SK-N-SH treated with all-trans-retinoic acid at 6 μM for 48 hours (cell line): ENCODE measurements around the gene MT1B.

ENCODE experiments used
- ATAC-seq: fragments of 200-7000 bp; cut with Tn5 transposase; 3 replicates; pipeline ENCODE4 v1.9.1; 2020; ENCODE audit warnings: mild to moderate bottlenecking, moderate library complexity
- ARNTL ChIP-seq: fragments of 450-650 bp; formaldehyde crosslinking; IDR thresholded peaks from 2 replicates; pipeline ENCODE4 v1.5.0; 2020; ENCODE audit warnings: low read depth, mild to moderate bottlenecking, moderate library complexity, borderline replicate concordance
- BACH2 ChIP-seq: fragments of 250-450 bp; sonication (Bioruptor Pico); IDR thresholded peaks from 2 replicates; pipeline ENCODE4 v1.9.0; 2021; ENCODE audit warnings: mild to moderate bottlenecking, borderline replicate concordance
- ESRRG ChIP-seq: fragments of 250-450 bp; sonication (Bioruptor Pico); IDR thresholded peaks from 2 replicates; pipeline ENCODE4 v1.6.1; 2021; ENCODE audit warnings: mild to moderate bottlenecking
- GLIS3 ChIP-seq: fragments of 250-450 bp; sonication (Bioruptor Pico); IDR thresholded peaks from 2 replicates; pipeline ENCODE4 v1.5.0; 2020; ENCODE audit warnings: mild to moderate bottlenecking, moderate library complexity
- ISL1 ChIP-seq: fragments of 250-450 bp; sonication (Bioruptor Pico); IDR thresholded peaks from 2 replicates; pipeline ENCODE4 v2.1.2; 2022; ENCODE audit warnings: mild to moderate bottlenecking, moderate library complexity
- OSR1 ChIP-seq: fragments of 250-450 bp; sonication (Bioruptor Pico); IDR thresholded peaks from 2 replicates; pipeline ENCODE4 v1.8.0; 2022; ENCODE audit warnings: moderate library complexity, mild to moderate bottlenecking, inconsistent platforms
- PPARA ChIP-seq: fragments of 250-450 bp; sonication (Bioruptor Pico); IDR thresholded peaks from 2 replicates; pipeline ENCODE4 v1.5.0; 2020; ENCODE audit warnings: mild to moderate bottlenecking, borderline replicate concordance
- SNAI2 ChIP-seq: fragments of 250-450 bp; sonication (Bioruptor Pico); IDR thresholded peaks from 2 replicates; pipeline ENCODE4 v1.5.0; 2020; ENCODE audit warnings: mild to moderate bottlenecking, moderate library complexity
- TCF4 ChIP-seq: fragments of 250-450 bp; sonication (Bioruptor Pico); IDR thresholded peaks from 2 replicates; pipeline ENCODE4 v1.8.0; 2021; ENCODE audit warnings: mild to moderate bottlenecking, moderate library complexity, borderline replicate concordance
- ZC3H10 ChIP-seq: fragments of 250-450 bp; sonication (Bioruptor Pico); IDR thresholded peaks from 2 replicates; pipeline ENCODE4 v1.5.1; 2021; ENCODE audit warnings: mild to moderate bottlenecking, moderate library complexity
- ZFP3 ChIP-seq: fragments of 250-450 bp; sonication (Bioruptor Pico); IDR thresholded peaks from 2 replicates; pipeline ENCODE4 v1.5.0; 2020; ENCODE audit warnings: mild to moderate bottlenecking, moderate library complexity
- ZNF70 ChIP-seq: fragments of 450-650 bp; formaldehyde crosslinking; IDR thresholded peaks from 2 replicates; pipeline ENCODE4 v1.5.0; 2020; ENCODE audit warnings: mild to moderate bottlenecking, moderate library complexity
- ZNF8 ChIP-seq: fragments of 450-650 bp; formaldehyde crosslinking; IDR thresholded peaks from 2 replicates; pipeline ENCODE4 v1.5.0; 2020; ENCODE audit warnings: mild to moderate bottlenecking, moderate library complexity
- TF ChIP-seq, protein P1 (sequence below): fragments of 250-450 bp; sonication (Bioruptor Pico); IDR thresholded peaks from 2 replicates; pipeline ENCODE4 v1.8.0; 2020; ENCODE audit warnings: mild to moderate bottlenecking, moderate library complexity, borderline replicate concordance
- TF ChIP-seq, protein P2 (sequence below): fragments of 250-450 bp; sonication (Bioruptor Pico); IDR thresholded peaks from 2 replicates; pipeline ENCODE4 v1.5.1; 2020; ENCODE audit warnings: low read depth, mild to moderate bottlenecking, moderate library complexity
- TF ChIP-seq, protein P3 (sequence below): fragments of 250-450 bp; sonication (Bioruptor Pico); IDR thresholded peaks from 2 replicates; pipeline ENCODE4 v1.8.0; 2021; ENCODE audit warnings: low read depth, mild to moderate bottlenecking, moderate library complexity, borderline replicate concordance
- TF ChIP-seq, protein P4 (sequence below): fragments of 250-450 bp; sonication (Bioruptor Pico); IDR thresholded peaks from 2 replicates; pipeline ENCODE4 v1.5.1; 2021; ENCODE audit warnings: mild to moderate bottlenecking, moderate library complexity
- TF ChIP-seq, protein P5 (sequence below): fragments of 250-450 bp; sonication (Bioruptor Pico); IDR thresholded peaks from 2 replicates; pipeline ENCODE4 v1.5.0; 2020; ENCODE audit warnings: mild to moderate bottlenecking, moderate library complexity

The MT1B gene

DNA sequence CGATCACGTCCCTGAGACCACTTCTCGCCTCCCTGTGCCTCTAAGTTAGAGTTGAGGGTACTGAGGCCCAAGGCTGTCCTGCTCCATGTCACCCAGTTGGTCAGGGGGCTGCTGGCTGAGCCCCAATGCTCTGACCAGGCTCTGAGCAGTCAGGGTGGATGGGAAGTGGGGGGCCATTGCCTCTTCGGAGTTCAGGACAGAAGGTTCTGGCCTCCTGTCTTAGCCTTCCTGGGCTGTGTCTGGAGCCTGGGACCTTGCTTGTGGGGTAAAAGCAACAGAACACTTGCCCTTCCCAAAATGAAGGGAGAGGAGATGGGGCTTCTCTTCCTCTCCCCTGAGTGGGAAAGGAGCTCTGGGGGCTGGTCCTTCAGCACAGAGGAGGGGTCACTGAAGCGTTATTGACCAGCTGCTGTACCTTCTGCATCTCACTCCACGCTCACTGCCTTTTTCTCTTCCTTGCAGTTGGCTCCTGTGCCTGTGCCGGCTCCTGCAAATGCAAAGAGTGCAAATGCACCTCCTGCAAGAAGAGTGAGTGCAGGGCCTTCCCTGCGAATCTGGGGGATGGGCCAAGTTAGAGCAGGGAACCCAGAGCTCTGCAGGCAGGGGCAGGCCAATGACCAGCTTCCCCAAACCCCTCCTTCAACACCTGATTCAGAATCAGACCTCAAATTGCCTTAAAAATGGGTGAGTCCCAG, 31.2 kb downstream of the MT1B start:
- TF ChIP-seq, protein P1, sequence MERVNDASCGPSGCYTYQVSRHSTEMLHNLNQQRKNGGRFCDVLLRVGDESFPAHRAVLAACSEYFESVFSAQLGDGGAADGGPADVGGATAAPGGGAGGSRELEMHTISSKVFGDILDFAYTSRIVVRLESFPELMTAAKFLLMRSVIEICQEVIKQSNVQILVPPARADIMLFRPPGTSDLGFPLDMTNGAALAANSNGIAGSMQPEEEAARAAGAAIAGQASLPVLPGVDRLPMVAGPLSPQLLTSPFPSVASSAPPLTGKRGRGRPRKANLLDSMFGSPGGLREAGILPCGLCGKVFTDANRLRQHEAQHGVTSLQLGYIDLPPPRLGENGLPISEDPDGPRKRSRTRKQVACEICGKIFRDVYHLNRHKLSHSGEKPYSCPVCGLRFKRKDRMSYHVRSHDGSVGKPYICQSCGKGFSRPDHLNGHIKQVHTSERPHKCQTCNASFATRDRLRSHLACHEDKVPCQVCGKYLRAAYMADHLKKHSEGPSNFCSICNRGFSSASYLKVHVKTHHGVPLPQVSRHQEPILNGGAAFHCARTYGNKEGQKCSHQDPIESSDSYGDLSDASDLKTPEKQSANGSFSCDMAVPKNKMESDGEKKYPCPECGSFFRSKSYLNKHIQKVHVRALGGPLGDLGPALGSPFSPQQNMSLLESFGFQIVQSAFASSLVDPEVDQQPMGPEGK (CRISPR knock-in tag) = no peak
- TF ChIP-seq TCF4 (CRISPR knock-in tag) (no peak), BACH2 (CRISPR knock-in tag) (no peak), OSR1 (CRISPR knock-in tag) (no peak), ISL1 (CRISPR knock-in tag) (no peak), ARNTL (CRISPR knock-in tag) (no peak), SNAI2 (no peak), ZNF70 (CRISPR knock-in tag) (no peak), PPARA (no peak)
- TF ChIP-seq, protein P2, sequence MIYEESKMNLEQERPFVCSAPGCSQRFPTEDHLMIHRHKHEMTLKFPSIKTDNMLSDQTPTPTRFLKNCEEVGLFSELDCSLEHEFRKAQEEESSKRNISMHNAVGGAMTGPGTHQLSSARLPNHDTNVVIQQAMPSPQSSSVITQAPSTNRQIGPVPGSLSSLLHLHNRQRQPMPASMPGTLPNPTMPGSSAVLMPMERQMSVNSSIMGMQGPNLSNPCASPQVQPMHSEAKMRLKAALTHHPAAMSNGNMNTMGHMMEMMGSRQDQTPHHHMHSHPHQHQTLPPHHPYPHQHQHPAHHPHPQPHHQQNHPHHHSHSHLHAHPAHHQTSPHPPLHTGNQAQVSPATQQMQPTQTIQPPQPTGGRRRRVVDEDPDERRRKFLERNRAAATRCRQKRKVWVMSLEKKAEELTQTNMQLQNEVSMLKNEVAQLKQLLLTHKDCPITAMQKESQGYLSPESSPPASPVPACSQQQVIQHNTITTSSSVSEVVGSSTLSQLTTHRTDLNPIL = no peak
- TF ChIP-seq, protein P3, sequence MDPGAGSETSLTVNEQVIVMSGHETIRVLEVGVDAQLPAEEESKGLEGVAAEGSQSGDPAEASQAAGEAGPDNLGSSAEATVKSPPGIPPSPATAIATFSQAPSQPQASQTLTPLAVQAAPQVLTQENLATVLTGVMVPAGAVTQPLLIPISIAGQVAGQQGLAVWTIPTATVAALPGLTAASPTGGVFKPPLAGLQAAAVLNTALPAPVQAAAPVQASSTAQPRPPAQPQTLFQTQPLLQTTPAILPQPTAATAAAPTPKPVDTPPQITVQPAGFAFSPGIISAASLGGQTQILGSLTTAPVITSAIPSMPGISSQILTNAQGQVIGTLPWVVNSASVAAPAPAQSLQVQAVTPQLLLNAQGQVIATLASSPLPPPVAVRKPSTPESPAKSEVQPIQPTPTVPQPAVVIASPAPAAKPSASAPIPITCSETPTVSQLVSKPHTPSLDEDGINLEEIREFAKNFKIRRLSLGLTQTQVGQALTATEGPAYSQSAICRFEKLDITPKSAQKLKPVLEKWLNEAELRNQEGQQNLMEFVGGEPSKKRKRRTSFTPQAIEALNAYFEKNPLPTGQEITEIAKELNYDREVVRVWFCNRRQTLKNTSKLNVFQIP (CRISPR knock-in tag) = no peak
- peak; percentile 14 for ATAC-seq

DNA sequence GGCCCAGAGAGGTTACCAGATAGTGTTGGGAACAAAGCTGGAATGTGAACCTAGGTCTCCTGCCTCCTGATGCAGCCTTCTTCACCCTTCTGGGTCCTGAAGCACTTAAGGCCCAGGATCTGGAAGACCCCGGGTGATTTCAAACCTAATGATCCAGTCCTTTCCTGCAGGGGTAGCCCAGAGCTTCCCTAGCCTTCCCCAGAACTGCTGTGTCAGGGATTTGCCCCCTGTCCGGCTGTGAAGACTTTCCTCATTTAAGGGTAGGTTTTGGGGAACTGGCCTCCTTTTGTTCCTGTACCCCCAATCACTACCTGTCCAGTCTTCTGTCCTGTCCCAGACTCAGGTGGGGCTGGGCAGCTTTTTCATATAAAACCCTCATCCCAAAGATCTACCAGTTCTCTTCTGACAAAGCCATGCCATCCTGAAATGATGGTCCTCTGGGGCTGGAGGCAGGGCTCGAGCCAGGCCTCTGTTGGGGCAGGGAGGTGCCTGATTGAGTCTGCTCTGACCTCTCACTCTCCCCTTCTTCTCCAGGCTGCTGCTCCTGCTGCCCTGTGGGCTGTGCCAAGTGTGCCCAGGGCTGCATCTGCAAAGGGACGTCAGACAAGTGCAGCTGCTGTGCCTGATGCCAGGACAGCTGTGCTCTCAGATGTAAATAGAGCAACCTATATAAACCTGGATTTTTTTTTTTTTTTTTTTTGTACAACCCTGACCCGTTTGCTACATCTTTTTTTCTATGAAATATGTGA, 31.9 kb downstream of the MT1B start:
- TF ChIP-seq ZNF8 (no peak), ESRRG (CRISPR knock-in tag) (no peak), TCF4 (CRISPR knock-in tag) (no peak), ZC3H10 (CRISPR knock-in tag) (no peak), OSR1 (CRISPR knock-in tag) (no peak), ZFP3 (CRISPR knock-in tag) (no peak), SNAI2 (no peak), GLIS3 (CRISPR knock-in tag) (no peak), ISL1 (CRISPR knock-in tag) (no peak)
- TF ChIP-seq, protein P4, sequence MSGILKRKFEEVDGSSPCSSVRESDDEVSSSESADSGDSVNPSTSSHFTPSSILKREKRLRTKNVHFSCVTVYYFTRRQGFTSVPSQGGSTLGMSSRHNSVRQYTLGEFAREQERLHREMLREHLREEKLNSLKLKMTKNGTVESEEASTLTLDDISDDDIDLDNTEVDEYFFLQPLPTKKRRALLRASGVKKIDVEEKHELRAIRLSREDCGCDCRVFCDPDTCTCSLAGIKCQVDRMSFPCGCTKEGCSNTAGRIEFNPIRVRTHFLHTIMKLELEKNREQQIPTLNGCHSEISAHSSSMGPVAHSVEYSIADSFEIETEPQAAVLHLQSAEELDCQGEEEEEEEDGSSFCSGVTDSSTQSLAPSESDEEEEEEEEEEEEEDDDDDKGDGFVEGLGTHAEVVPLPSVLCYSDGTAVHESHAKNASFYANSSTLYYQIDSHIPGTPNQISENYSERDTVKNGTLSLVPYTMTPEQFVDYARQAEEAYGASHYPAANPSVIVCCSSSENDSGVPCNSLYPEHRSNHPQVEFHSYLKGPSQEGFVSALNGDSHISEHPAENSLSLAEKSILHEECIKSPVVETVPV = no peak
- TF ChIP-seq, protein P3 (CRISPR knock-in tag) = no peak
- TF ChIP-seq, protein P5, sequence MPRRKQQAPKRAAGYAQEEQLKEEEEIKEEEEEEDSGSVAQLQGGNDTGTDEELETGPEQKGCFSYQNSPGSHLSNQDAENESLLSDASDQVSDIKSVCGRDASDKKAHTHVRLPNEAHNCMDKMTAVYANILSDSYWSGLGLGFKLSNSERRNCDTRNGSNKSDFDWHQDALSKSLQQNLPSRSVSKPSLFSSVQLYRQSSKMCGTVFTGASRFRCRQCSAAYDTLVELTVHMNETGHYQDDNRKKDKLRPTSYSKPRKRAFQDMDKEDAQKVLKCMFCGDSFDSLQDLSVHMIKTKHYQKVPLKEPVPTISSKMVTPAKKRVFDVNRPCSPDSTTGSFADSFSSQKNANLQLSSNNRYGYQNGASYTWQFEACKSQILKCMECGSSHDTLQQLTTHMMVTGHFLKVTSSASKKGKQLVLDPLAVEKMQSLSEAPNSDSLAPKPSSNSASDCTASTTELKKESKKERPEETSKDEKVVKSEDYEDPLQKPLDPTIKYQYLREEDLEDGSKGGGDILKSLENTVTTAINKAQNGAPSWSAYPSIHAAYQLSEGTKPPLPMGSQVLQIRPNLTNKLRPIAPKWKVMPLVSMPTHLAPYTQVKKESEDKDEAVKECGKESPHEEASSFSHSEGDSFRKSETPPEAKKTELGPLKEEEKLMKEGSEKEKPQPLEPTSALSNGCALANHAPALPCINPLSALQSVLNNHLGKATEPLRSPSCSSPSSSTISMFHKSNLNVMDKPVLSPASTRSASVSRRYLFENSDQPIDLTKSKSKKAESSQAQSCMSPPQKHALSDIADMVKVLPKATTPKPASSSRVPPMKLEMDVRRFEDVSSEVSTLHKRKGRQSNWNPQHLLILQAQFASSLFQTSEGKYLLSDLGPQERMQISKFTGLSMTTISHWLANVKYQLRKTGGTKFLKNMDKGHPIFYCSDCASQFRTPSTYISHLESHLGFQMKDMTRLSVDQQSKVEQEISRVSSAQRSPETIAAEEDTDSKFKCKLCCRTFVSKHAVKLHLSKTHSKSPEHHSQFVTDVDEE (CRISPR knock-in tag) = no peak
- TF ChIP-seq, protein P2 = no peak
- ATAC-seq = no peak
